IPS-18c (cell line): ENCODE measurements around the gene ZNF507.

Experiments used
- H3K4me3 ChIP-seq: 2 replicates; pipeline ENCODE4 v1.7.0; 2013; ENCODE audit warnings: low read depth, mild to moderate bottlenecking, low read length, moderate library complexity; ENCODE audit not compliant: insufficient read depth
- H3K9me3 ChIP-seq: one replicate; pipeline ENCODE4 v1.6.1; 2013; ENCODE audit warnings: mild to moderate bottlenecking, low read length, moderate library complexity; ENCODE audit not compliant: control insufficient read depth, insufficient read depth

ZNF507 gene

GRCh38 chr19:32336259-32337083 lies 8.9 kb upstream of the ZNF507 start:
- no peaks in the 10 kb centered on the region for H3K9me3 ChIP-seq
- H3K4me3 ChIP-seq = no peak overlapping the region

GRCh38 chr19:32337084-32337808 lies 8.2 kb upstream of the ZNF507 start:
- Histone ChIP-seq H3K4me3 (no peak overlapping the region), H3K9me3 (no peaks in the 10 kb centered on the region)

GRCh38 chr19:32339423-32339822 lies 6.0 kb upstream of the ZNF507 start:
- no peak overlapping the region for H3K4me3 ChIP-seq
- H3K9me3 ChIP-seq = no peaks in the 10 kb centered on the region

- Histone ChIP-seq H3K9me3 (no peaks in the 10 kb centered on the region), H3K4me3 (no peak overlapping the region)
These were observed 5.2 kb upstream of the ZNF507 start for GRCh38 chr19:32339988-32340874.

DNA sequence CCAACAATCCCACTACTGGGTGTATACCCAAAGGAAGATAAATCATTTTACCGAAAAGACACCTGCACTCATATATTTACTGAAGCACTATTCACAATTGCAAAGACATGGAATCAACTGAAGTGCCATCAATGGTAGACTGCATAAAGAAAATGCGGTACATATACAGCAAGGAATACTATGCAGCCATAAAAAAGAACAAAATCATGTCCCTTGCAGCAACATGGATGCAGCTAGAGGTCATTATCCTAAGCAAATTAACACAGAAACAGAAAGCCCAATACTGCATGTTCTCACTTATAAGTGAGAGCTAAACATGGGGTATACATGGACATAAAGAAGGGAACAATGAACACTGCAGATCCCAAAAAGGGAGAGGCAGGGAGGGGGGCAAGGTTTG lies 2.7 kb upstream of the ZNF507 start:
- H3K9me3 ChIP-seq = no peaks in the 10 kb centered on the region
- no peak overlapping the region for H3K4me3 ChIP-seq

- no peak overlapping the region for H3K4me3 ChIP-seq
- no peaks in the 10 kb centered on the region for H3K9me3 ChIP-seq
These were observed 1.7 kb upstream of the ZNF507 start for GRCh38 chr19:32343550-32344262.

GRCh38 chr19:32346901-32347300 lies 1.5 kb downstream of the ZNF507 start:
- H3K9me3 ChIP-seq = no peaks in the 10 kb centered on the region
- peak overlapping the region; percentile 87; the same call in 1 of the 2 replicates for H3K4me3 ChIP-seq

DNA sequence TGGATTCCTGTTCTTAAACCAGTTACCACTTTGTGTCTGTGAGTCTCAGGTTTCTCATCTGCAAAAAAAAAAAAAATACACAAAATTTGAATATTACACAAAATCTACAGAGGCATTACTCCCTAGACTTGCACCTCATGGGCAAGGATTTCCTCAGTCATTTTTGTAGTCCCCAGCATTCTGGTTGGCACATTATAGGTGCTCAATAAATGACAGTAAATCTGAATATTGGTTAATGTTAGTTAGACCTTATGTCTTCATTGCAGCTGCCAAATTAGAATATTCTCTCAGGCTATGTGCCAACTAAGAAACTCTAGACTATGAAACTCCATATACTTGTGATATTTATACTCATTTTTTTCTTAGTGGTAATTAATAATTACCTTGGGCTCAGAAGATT lies 2.2 kb downstream of the ZNF507 start:
- Histone ChIP-seq H3K9me3 (no peaks in the 10 kb centered on the region), H3K4me3 (no peak overlapping the region)

- no peaks in the 10 kb centered on the region for H3K9me3 ChIP-seq
- no peak overlapping the region for H3K4me3 ChIP-seq
These were observed 3.6 kb downstream of the ZNF507 start for GRCh38 chr19:32349051-32349450.

DNA sequence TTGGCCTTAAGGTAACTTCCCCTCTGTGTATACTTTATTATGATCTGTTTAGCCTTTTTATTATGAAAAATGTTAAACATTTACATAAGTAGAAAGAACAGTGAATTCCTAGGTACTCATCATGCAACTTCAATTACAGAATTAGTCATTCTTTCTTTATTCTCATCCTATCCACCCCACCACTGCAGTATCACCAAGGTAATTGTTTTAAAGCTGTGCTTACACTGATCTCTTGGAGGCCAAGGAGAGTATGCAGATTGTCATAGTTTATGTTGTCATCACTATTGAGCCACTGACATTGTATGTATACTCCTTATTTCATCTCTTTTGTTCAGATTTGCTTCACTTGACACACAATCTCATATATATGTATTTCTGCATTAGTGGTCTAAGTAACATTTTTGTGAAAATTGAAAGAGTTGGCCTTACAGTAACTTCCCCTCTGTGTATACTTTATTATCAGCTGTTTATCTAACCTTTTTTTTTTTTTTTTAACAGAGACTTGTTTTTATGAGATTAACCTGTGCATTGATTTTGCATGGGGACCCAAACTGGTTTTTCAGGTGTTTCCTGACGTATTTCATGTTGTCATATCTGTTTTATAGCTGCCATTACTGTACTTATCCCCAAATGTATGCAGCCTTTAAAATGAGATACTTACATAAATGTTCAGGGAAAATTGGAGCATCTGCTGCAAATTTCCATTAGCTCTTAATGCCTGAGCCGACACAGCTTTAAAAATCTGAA lies 4.5 kb downstream of the ZNF507 start:
- H3K4me3 ChIP-seq = no peak overlapping the region
- H3K9me3 ChIP-seq = no peaks in the 10 kb centered on the region

DNA sequence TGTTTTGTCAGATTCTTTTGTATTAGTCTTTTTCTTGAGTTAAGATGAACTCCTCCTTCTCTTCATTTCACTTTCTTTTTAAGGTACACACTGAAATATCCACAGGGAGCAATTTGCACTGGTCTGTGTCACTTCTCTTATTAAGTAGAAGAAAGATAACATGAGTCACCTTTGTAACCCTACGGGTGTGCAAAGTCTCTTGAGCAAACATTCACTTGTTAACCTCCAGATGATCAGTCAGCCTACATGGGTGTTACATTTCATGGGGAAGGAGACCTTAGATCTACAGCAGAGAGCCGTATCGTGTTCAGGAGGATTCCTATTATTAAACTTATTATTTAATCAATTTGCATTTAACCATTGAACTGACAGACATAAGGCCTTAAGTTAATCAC lies 5.1 kb downstream of the ZNF507 start:
- H3K9me3 ChIP-seq = no peaks in the 10 kb centered on the region
- no peak overlapping the region for H3K4me3 ChIP-seq

DNA sequence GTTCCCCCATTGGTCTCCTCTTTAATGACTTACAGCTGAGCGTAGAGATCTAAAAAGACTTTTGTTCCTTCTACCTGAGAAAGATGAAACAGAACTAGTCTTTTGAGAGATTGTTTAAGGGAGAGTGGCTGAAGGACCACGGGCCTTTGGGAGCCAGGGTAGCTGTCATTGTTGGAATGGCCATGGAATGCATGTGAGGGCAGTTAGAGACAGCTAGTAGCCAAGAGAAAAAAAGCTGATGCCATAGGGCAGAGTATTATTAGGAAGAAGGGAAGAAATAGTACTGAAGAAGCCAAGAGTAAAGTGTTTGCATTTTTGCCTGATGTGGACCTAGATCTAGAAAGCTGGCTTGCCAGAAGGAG lies 5.6 kb downstream of the ZNF507 start:
- Histone ChIP-seq H3K9me3 (no peaks in the 10 kb centered on the region), H3K4me3 (no peak overlapping the region)

DNA sequence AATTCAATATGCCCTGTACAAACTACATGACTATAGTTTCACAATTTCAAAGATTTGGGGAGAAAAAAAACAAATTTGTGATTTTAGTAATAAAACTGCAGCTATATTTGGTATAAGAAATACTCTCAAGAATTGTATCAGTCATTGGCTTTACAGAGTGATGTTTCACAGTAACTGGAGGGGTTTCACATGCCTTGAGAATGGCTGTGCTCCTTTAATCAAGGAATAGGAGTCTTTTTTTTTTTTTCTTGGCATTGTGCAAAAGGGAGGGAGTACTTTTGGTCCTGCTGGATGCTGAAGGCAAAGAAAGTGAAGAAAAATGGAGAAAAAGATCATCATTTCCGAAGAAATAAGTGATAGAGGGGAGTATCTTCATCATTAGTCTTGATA lies 6.8 kb downstream of the ZNF507 start:
- Histone ChIP-seq H3K4me3 (no peak overlapping the region), H3K9me3 (no peaks in the 10 kb centered on the region)

GRCh38 chr19:32354345-32354744 lies 8.9 kb downstream of the ZNF507 start:
- H3K4me3 ChIP-seq = no peak overlapping the region
- no peaks in the 10 kb centered on the region for H3K9me3 ChIP-seq

GRCh38 chr19:32355309-32355708 lies 9.9 kb downstream of the ZNF507 start:
- no peak overlapping the region for H3K4me3 ChIP-seq
- no peaks in the 10 kb centered on the region for H3K9me3 ChIP-seq

DNA sequence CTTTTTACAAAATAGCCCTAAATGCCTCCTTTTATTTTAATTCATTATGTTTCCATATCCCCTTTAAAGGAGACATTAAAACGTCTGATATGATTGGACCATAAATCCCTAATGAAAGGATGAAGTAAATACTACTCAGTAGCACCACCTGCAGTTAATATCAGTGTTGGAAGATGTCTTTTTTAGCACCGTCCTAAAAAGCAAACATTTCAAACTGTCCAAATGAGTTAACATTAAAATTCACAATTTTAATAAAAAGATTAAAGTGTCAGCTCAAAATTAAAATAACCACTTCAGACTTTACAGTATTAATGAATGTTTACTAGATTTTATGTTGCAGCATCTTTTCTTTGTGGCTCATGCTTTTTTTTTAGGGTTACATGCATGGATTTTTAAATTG lies 12.3 kb downstream of the ZNF507 start:
- no peak overlapping the region for H3K4me3 ChIP-seq
- H3K9me3 ChIP-seq = no peaks in the 10 kb centered on the region
